NCI-H2107 treated with DMSO at 0.1 percent for 48 hours (cell line): ENCODE measurements around the gene POLRMT.

Experiments used
- DNase-seq: peaks from one replicate; lab custom pipeline; 2025; ENCODE audit not compliant: unreplicated experiment; lab: John Stamatoyannopoulos, UW

POLRMT gene

GRCh38 chr19:663682-664117 lies 30.4 kb upstream of the POLRMT start:
- no peak for DNase-seq

- DNase-seq = peak; percentile 76
These were observed 29.8 kb upstream of the POLRMT start, which contains the start of gene RNF126 for GRCh38 chr19:662962-663681. TSS of gene RNF126 (minus strand) at chr19:663214. CDS start at chr19:663121, 93 bp downstream.

GRCh38 chr19:662207-662961 lies 29.0 kb upstream of the POLRMT start:
- no peak for DNase-seq

- no peak for DNase-seq
These were observed 28.3 kb upstream of the POLRMT start for GRCh38 chr19:661427-662196.

DNA sequence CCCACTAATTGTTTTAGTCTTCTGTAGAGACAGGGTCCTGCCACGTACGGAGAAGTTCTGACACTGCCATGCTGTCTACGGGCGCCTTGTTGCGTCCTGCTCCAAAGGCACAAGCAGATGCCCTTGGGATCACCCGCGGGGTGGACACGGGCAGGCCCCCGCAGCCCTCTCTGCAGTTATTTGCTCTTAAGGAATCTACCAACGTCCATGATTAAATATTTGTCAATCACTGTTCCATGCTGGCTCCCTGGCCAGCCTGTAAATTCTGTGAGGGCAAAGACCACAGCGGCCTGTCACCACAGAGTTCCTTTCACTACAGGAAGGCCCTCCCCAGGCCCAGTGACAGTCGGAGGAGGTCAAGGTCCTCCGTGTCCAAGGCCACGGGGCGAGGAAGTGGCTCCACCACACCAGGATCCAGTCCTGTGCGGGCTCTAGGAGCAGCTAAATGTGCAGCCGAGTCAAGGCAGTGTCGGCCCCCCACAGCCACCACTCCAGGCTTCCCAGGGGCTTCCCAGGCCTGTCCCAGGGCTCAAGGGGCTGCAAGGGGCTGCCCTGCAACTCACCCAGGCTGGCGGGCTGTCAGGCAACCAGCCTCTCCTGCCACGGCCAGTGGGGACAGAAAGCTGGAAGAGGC lies 27.6 kb upstream of the POLRMT start:
- DNase-seq = no peak

DNA sequence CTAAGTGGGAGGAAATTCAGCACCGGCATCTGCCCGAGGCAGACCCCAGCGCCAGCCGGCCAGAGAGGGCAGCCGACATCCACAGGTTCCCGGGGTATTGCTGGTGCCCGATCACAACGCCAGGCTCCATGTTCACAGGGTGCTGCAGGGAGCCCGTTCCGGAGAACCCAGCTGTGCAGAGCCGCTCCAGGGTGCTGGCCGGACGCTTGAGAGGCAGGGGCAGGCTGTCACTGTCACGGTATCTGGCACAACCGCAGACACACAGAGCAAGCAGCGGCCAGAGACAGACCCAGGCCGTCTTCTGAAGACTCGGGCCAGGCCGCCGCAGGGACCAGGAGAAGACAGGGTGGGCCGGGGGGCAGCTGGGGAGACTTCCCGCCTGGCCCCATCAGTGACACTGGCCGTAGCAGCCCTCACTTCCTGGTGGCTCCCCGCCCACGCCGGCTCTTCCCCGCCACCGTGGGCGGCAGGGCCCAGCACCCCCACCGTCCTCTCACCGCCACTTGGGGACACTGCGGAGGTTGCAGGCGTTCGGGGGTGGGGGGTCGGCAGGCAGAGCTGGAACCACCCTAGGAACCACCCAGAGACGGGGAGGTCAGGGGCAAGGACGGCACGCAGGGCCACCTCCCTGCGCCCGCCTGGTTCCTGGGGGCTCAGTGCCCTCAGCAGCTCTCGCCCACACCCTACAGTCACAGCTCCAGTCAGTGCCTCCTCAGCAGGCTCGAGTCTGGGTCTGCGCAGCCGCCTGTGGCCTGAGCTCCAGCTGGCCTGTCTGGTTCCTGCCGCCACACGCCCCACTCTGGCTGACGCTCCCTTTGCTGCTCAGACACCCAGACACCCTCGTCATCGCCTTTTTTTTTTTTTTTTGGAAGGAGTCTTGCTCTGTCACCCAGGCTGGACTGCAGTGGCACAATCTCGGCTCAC lies 25.8 kb upstream of the POLRMT start:
- no peak for DNase-seq

DNA sequence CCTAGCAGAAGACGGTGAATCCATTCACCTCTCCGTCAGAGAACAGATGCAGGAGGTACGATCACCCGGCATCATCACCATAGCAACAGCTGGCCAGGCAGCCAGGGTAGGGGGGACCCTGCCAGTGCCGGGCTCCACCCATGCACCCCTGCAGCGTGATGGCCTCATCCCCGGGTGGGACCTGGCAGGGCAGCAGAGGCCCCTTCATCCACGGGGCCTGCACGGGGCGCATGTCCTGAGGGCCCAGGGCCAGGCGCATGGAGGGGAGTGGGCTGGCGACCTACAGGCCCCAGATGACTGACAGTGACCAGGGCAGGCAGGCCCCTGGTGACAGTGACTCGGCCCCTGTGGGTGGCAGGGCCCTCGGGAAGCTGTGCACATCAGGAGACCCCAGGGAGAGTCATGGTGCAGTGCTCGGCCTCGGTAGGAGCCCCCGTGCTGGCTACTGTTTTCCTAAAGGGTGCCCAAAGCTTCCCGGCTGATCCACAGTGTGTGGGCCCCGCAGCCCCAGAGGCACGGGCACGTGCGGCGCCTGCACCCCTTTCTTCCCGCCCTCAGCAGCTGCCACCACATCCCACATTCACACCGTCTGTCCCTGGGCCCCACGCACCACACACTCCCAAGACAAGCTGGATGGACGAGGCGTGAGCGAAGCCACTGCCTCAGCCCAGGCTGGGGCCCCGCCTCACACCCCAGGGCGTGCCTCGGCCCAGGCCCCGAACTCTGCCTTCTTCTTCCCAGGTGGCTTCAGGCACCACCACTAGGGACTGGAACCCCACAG lies 24.9 kb upstream of the POLRMT start:
- no peak for DNase-seq

- no peak for DNase-seq
These were observed 24.3 kb upstream of the POLRMT start for GRCh38 chr19:657611-658010.

- DNase-seq = no peak
These were observed 23.6 kb upstream of the POLRMT start for GRCh38 chr19:656751-657559.

- DNase-seq = no peak
These were observed 22.4 kb upstream of the POLRMT start for GRCh38 chr19:655691-656090.

GRCh38 chr19:653425-653824 lies 20.1 kb upstream of the POLRMT start:
- no peak for DNase-seq

DNA sequence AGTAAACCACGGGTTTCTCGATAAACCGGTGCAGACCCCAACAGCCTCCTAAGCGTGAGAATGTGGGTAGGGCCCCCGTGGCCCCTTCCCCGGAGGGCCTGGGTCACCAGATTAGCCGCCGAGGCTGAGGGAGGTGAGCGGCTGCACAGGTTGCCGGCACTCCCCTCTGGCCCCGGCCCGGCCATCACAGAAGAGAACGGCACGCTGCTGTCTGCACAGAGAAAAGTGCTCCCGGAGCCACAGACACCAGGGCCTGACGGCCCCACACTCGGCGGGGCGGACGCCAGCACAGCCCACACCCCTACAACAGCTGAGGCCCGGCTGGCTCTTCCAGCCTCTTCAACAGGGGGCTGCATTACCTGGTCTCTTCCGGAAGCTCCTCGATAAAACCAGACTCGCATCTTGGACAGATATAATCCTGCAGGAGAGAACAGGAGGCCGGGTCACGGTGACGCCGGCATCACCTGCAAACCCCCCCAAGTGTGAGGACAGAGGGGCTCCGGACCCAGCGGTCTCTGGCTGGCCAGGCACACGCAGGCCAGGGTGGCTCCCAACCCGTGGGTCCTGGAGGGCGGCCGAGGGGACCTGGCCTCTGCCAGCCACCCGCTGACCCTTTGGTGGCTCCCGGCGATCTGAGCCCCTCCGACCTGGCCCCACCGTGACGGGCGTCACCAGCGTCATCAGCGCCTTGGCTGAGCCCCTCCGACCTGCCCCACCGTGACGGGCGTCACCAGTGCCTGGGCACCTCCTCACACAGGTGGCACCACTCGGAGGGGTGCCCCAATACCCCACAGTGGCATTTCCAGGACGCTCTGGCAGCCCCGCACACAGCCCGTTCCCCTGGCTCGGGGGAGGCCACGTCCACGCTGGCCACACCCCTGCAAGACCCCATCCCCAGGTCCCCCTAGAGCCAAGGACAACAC lies 19.4 kb upstream of the POLRMT start:
- DNase-seq = no peak

- no peak for DNase-seq
These were observed 18.7 kb upstream of the POLRMT start for GRCh38 chr19:651991-652390.

DNA sequence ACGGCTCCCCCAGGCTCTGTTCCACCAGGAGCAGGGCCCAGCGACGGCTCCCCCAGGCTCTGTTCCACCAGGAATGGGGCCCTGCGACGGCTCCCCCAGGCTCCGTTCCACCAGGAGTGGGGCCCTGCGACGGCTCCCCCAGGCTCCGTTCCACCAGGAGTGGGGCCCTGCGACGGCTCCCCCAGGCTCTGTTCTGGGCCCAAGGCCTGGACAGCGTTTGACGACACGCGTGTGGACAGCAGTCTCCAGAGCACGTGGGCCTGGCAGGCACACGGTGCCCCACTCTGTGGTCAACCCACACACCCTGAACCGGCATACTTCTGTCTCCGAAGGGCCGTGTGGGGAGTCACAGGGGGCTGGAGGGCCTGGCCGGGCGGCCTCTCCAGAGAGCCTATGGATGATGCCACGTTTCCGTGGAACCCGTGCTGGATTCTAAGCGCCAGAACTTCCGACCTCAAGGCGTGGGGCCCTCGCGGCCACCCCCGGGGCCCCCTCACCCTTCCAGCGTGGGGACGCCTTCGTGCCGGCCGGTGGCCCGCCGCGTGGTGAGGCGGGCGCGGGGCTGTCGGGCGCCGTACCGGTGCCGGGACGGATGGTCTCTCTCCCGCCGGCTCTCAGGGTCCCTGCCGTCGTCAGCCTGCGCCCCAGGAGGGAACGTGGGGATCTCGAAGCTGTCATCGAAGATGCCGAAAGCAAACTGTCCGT lies 17.9 kb upstream of the POLRMT start:
- no peak for DNase-seq

GRCh38 chr19:650121-650520 lies 16.8 kb upstream of the POLRMT start:
- no peak for DNase-seq

GRCh38 chr19:648904-649801 lies 15.8 kb upstream of the POLRMT start:
- DNase-seq = no peak
